Measurements from ENCODE around the gene DST. TPM values are rescaled to one million over a fixed set of nuclear protein-coding genes. Genes with fewer than 3 reads are reported as not detected.

DST gene
- total RNA-seq, 1 experiment from 2014 or later: 241 TPM

GRCh38 chr6:56686429-56686828 is 43.7 kb upstream of the DST start:
- no peak overlapping the region for H3K4me3 ChIP-seq (ENCODE audit: low read length)
- H3K9me2 ChIP-seq (replicated peaks; ENCODE audit: insufficient read depth, low read length): no peaks in the 10 kb centered on the region
- no peaks in the 10 kb centered on the region for H3K36me3 ChIP-seq (ENCODE audit: insufficient read depth, low read length)
- no peak overlapping the region for H3K27ac ChIP-seq (ENCODE audit: low read length)
- H3K79me2 ChIP-seq (ENCODE audit: low read length): no peaks in the 10 kb centered on the region
- no peaks in the 10 kb centered on the region for H4K20me1 ChIP-seq (ENCODE audit: insufficient read depth, low read depth, low read length)
- no peak overlapping the region for H2AFZ ChIP-seq (ENCODE audit: low read length)
- H3K9ac ChIP-seq (ENCODE audit: low read length): no peak overlapping the region
- H3K9me3 ChIP-seq (ENCODE audit: low read length): no peaks in the 10 kb centered on the region
- H3K27me3 ChIP-seq (ENCODE audit: low read length): no peaks in the 10 kb centered on the region
- no peak overlapping the region for H3K4me2 ChIP-seq (ENCODE audit: low read depth, low read length, poor library complexity, severe bottlenecking)
- H3K4me1 ChIP-seq (ENCODE audit: low read length): no peaks in the 10 kb centered on the region
- DNase-seq: no peak

GRCh38 chr6:56685994-56686393 is 43.3 kb upstream of the DST start:
- DNase-seq: no peak
- H3K79me2 ChIP-seq (ENCODE audit: low read length): no peaks in the 10 kb centered on the region
- H2AFZ ChIP-seq (ENCODE audit: low read length): no peak overlapping the region
- H3K36me3 ChIP-seq (ENCODE audit: insufficient read depth, low read length): no peaks in the 10 kb centered on the region
- no peaks in the 10 kb centered on the region for H3K4me1 ChIP-seq (ENCODE audit: low read length)
- no peak overlapping the region for H3K27ac ChIP-seq (ENCODE audit: low read length)
- H3K9me3 ChIP-seq (ENCODE audit: low read length): no peaks in the 10 kb centered on the region
- H3K27me3 ChIP-seq (ENCODE audit: low read length): 0 out of 2 replicates have a peak, but pooled peaks cover 3% of the 10 kb centered on the region
- H4K20me1 ChIP-seq (ENCODE audit: insufficient read depth, low read depth, low read length): no peaks in the 10 kb centered on the region
- H3K9me2 ChIP-seq (replicated peaks; ENCODE audit: insufficient read depth, low read length): no peaks in the 10 kb centered on the region
- H3K9ac ChIP-seq (ENCODE audit: low read length): no peak overlapping the region
- no peak overlapping the region for H3K4me3 ChIP-seq (ENCODE audit: low read length)
- H3K4me2 ChIP-seq (ENCODE audit: low read depth, low read length, poor library complexity, severe bottlenecking): no peak overlapping the region

- Histone ChIP-seq H3K9me3 (ENCODE audit: low read length) (no peaks in the 10 kb centered on the region), H3K79me2 (ENCODE audit: low read length) (no peaks in the 10 kb centered on the region), H3K27me3 (ENCODE audit: low read length) (0 out of 2 replicates have a peak, but pooled peaks cover 3% of the 10 kb centered on the region), H4K20me1 (ENCODE audit: insufficient read depth, low read depth, low read length) (no peaks in the 10 kb centered on the region), H3K4me2 (ENCODE audit: low read depth, low read length, poor library complexity, severe bottlenecking) (no peak overlapping the region), H2AFZ (ENCODE audit: low read length) (no peak overlapping the region), H3K4me3 (ENCODE audit: low read length) (no peak overlapping the region), H3K27ac (ENCODE audit: low read length) (no peak overlapping the region), H3K36me3 (ENCODE audit: insufficient read depth, low read length) (no peaks in the 10 kb centered on the region), H3K9ac (ENCODE audit: low read length) (no peak overlapping the region), H3K4me1 (ENCODE audit: low read length) (no peaks in the 10 kb centered on the region), H3K9me2 (replicated peaks; ENCODE audit: insufficient read depth, low read length) (no peaks in the 10 kb centered on the region)
- DNase-seq: no peak
Measured at GRCh38 chr6:56685102-56685733, 42.5 kb upstream of the DST start.

GRCh38 chr6:56684342-56685101 is 41.8 kb upstream of the DST start:
- Histone ChIP-seq H3K9ac (ENCODE audit: low read length) (no peak overlapping the region), H4K20me1 (ENCODE audit: insufficient read depth, low read depth, low read length) (no peaks in the 10 kb centered on the region)

GRCh38 chr6:56683882-56684281 is 41.2 kb upstream of the DST start:
- Histone ChIP-seq H3K9ac (ENCODE audit: low read length) (no peak overlapping the region), H3K4me1 (ENCODE audit: low read length) (no peaks in the 10 kb centered on the region), H3K4me3 (ENCODE audit: low read length) (no peak overlapping the region), H4K20me1 (ENCODE audit: insufficient read depth, low read depth, low read length) (no peaks in the 10 kb centered on the region), H2AFZ (ENCODE audit: low read length) (no peak overlapping the region), H3K27me3 (ENCODE audit: low read length) (0 out of 2 replicates have a peak, but pooled peaks cover 3% of the 10 kb centered on the region), H3K9me3 (ENCODE audit: low read length) (no peaks in the 10 kb centered on the region), H3K9me2 (replicated peaks; ENCODE audit: insufficient read depth, low read length) (no peaks in the 10 kb centered on the region), H3K79me2 (ENCODE audit: low read length) (no peaks in the 10 kb centered on the region), H3K36me3 (ENCODE audit: insufficient read depth, low read length) (no peaks in the 10 kb centered on the region), H3K27ac (ENCODE audit: low read length) (no peak overlapping the region), H3K4me2 (ENCODE audit: low read depth, low read length, poor library complexity, severe bottlenecking) (no peak overlapping the region)
- DNase-seq: no peak

More at GRCh38 chr6:56684342-56685101, 41.8 kb upstream of the DST start:
- no peaks in the 10 kb centered on the region for H3K36me3 ChIP-seq (ENCODE audit: insufficient read depth, low read length)
- H3K4me1 ChIP-seq (ENCODE audit: low read length): no peaks in the 10 kb centered on the region
- H3K4me2 ChIP-seq (ENCODE audit: low read depth, low read length, poor library complexity, severe bottlenecking): no peak overlapping the region
- H3K27ac ChIP-seq (ENCODE audit: low read length): no peak overlapping the region
- 0 out of 2 replicates have a peak, but pooled peaks cover 3% of the 10 kb centered on the region for H3K27me3 ChIP-seq (ENCODE audit: low read length)
- DNase-seq: no peak
- H3K79me2 ChIP-seq (ENCODE audit: low read length): no peaks in the 10 kb centered on the region
- H3K4me3 ChIP-seq (ENCODE audit: low read length): no peak overlapping the region
- no peaks in the 10 kb centered on the region for H3K9me3 ChIP-seq (ENCODE audit: low read length)
- no peak overlapping the region for H2AFZ ChIP-seq (ENCODE audit: low read length)
- H3K9me2 ChIP-seq (replicated peaks; ENCODE audit: insufficient read depth, low read length): no peaks in the 10 kb centered on the region

- no peak overlapping the region for H3K4me2 ChIP-seq (ENCODE audit: low read depth, low read length, poor library complexity, severe bottlenecking)
- no peaks in the 10 kb centered on the region for H3K4me1 ChIP-seq (ENCODE audit: low read length)
- DNase-seq: no peak
- no peaks in the 10 kb centered on the region for H3K79me2 ChIP-seq (ENCODE audit: low read length)
- H3K36me3 ChIP-seq (ENCODE audit: insufficient read depth, low read length): no peaks in the 10 kb centered on the region
- H3K4me3 ChIP-seq (ENCODE audit: low read length): no peak overlapping the region
- no peak overlapping the region for H2AFZ ChIP-seq (ENCODE audit: low read length)
- H3K27me3 ChIP-seq (ENCODE audit: low read length): 0 out of 2 replicates have a peak, but pooled peaks cover 3% of the 10 kb centered on the region
- H4K20me1 ChIP-seq (ENCODE audit: insufficient read depth, low read depth, low read length): no peaks in the 10 kb centered on the region
- H3K9ac ChIP-seq (ENCODE audit: low read length): no peak overlapping the region
- no peaks in the 10 kb centered on the region for H3K9me3 ChIP-seq (ENCODE audit: low read length)
- H3K27ac ChIP-seq (ENCODE audit: low read length): no peak overlapping the region
- H3K9me2 ChIP-seq (replicated peaks; ENCODE audit: insufficient read depth, low read length): no peaks in the 10 kb centered on the region
Measured at GRCh38 chr6:56682635-56683034, 39.9 kb upstream of the DST start.

GRCh38 chr6:56677559-56677958 is 34.9 kb upstream of the DST start:
- 0 out of 2 replicates have a peak, but pooled peaks cover 3% of the 10 kb centered on the region for H3K27me3 ChIP-seq (ENCODE audit: low read length)
- H3K79me2 ChIP-seq (ENCODE audit: low read length): no peaks in the 10 kb centered on the region
- DNase-seq: no peak
- H2AFZ ChIP-seq (ENCODE audit: low read length): no peak overlapping the region
- no peak overlapping the region for H3K4me3 ChIP-seq (ENCODE audit: low read length)
- no peak overlapping the region for H3K4me2 ChIP-seq (ENCODE audit: low read depth, low read length, poor library complexity, severe bottlenecking)
- no peak overlapping the region for H3K27ac ChIP-seq (ENCODE audit: low read length)
- H3K36me3 ChIP-seq (ENCODE audit: insufficient read depth, low read length): no peaks in the 10 kb centered on the region
- no peaks in the 10 kb centered on the region for H3K9me2 ChIP-seq (replicated peaks; ENCODE audit: insufficient read depth, low read length)
- H4K20me1 ChIP-seq (ENCODE audit: insufficient read depth, low read depth, low read length): no peaks in the 10 kb centered on the region
- no peak overlapping the region for H3K9ac ChIP-seq (ENCODE audit: low read length)
- H3K4me1 ChIP-seq (ENCODE audit: low read length): no peaks in the 10 kb centered on the region
- no peaks in the 10 kb centered on the region for H3K9me3 ChIP-seq (ENCODE audit: low read length)

GRCh38 chr6:56671651-56672461 is 29.2 kb upstream of the DST start:
- H3K4me3 ChIP-seq (ENCODE audit: low read length): no peak overlapping the region
- DNase-seq: no peak
- H3K36me3 ChIP-seq (ENCODE audit: insufficient read depth, low read length): no peaks in the 10 kb centered on the region
- no peak overlapping the region for H3K27ac ChIP-seq (ENCODE audit: low read length)
- no peak overlapping the region for H2AFZ ChIP-seq (ENCODE audit: low read length)
- no peak overlapping the region for H3K9ac ChIP-seq (ENCODE audit: low read length)
- H3K9me2 ChIP-seq (replicated peaks; ENCODE audit: insufficient read depth, low read length): no peaks in the 10 kb centered on the region
- no peak overlapping the region for H3K4me2 ChIP-seq (ENCODE audit: low read depth, low read length, poor library complexity, severe bottlenecking)
- no peaks in the 10 kb centered on the region for H3K27me3 ChIP-seq (ENCODE audit: low read length)
- H4K20me1 ChIP-seq (ENCODE audit: insufficient read depth, low read depth, low read length): no peaks in the 10 kb centered on the region
- H3K79me2 ChIP-seq (ENCODE audit: low read length): no peaks in the 10 kb centered on the region
- no peaks in the 10 kb centered on the region for H3K9me3 ChIP-seq (ENCODE audit: low read length)
- no peaks in the 10 kb centered on the region for H3K4me1 ChIP-seq (ENCODE audit: low read length)

All from Karpas-422 (cell line).